ENCODE results near the gene NFE2L2.
"Not testable (repeated sequence)": the region's sequence is repeated elsewhere in the genome, so short reads cannot be mapped to it uniquely, and the experiment has no call there.

The NFE2L2 gene

DNA sequence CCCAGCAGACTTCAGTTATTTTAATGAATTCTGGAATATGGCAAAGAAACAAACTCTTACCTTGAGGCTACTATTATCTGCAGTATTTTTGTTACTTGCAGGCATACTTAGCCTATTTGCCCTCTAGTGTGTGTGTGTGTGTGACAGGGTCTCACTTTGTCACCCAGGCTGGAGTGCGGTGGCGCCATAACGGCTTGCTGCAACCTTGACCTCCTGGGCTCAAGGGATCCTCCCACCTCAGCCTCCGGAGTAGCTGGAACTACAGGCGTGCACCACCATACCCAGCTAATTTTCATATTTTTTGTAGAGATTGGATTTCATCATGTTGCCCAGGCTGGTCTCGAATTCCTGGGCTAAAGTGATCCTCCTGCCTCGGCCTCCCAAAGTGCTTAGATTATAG, 64.1 kb downstream of the NFE2L2 start:
- DNase-seq (ENCODE audit: low read depth in 1 of 2, low spot score in 1 of 2): not testable (repeated sequence)

DNA sequence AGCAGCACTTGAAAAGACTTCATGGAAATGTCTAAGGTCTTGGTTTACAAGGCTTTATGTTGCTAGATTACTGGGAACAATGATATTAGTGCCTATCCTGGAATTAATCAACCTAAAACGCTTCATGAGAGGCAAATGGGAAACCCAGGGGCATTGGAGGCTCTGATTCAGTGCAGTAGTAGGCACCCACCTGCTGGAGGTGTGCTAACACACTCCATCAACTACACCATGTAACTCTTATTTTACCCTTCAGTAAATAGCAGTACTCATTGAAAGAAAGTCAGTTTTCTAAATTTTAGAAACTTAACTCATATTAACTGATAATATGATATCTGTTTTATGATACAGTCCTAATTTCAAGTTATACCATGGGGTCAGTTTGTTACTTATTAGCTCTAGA, 69.3 kb downstream of the NFE2L2 start:
- no peak for DNase-seq (ENCODE audit: low read depth in 1 of 2, low spot score in 1 of 2)

GRCh38 chr2:177193240-177193639, 71.3 kb downstream of the NFE2L2 start:
- DNase-seq (ENCODE audit: low read depth in 1 of 2, low spot score in 1 of 2): no peak

DNA sequence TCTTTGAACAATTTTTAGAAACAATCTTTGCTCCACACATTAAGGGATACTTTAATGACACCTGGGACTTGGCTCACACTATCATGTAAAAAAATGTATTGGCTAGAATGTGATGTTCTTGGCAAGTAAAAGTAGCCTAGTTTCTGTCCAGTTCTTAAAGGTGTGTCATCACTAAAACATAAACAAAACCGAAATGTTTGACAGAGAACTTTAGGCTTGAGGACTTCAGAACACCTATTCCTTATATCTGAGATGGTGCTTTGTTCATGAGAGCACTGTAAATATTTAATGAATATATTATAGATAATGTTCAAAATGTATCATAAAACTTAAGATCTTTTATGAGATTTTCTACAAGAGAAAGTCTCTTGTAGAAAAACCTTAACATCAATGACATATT, 71.7 kb downstream of the NFE2L2 start:
- DNase-seq (ENCODE audit: low read depth in 1 of 2, low spot score in 1 of 2): no peak

DNA sequence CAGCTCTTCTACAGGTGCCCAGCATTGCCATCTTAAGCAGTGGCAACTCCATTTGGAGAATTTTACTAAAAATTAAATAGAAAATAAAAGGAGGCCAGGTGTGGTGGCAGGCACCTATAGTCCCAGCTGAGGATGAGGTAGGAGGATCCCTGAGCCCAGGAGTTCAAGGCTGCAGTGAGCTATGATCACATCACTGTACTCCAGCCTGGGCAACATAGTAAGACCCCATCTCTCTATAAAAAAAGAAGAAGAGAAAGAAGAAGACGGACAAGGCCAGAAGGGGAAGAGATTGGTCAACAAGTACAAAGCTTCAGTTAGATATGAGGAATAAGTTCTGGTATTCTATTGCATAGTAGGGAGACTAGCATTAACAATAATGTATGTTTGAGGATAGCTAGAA, 73.6 kb downstream of the NFE2L2 start:
- DNase-seq (ENCODE audit: low read depth in 1 of 2, low spot score in 1 of 2): no peak

GRCh38 chr2:177188482-177189469, 75.8 kb downstream of the NFE2L2 start:
- DNase-seq (ENCODE audit: low read depth in 1 of 2, low spot score in 1 of 2): no peak

DNA sequence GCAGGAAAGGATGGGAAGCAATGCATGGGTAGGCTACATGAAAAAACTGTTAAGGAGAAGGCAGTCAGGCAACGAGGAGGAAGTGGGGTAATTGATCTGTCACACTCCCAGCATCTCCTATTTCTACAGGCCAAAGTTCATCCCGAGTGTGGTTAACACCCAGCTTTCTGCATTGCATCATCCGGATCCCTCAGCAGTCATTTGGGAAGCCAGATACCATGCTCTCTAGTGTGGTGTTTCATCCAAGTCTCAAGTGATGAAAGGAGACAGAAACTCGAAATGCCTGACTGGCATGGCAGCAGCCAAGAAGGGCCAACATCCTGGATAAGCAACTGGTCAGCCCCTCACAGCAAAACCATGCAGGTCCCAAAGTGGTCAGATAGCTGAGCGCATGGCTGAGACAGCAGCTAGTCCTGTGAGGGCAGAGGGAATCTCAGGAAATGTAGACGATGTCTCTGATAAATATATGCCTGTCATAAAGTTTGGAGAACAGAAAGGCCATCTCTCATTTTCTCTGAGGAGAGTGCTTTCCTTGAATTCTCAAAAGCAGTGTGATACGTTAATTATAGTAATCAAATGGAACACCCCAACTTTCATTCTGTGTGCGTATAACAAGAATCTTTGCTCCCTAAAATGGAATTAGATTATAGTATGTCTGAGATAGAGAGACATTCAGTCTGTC, 76.8 kb downstream of the NFE2L2 start:
- no peak for DNase-seq (ENCODE audit: low read depth in 1 of 2, low spot score in 1 of 2)

- not testable (repeated sequence) for DNase-seq (ENCODE audit: low read depth in 1 of 2, low spot score in 1 of 2)
These were observed 78.5 kb downstream of the NFE2L2 start for GRCh38 chr2:177186038-177186437.

GRCh38 chr2:177184606-177185005, 79.9 kb downstream of the NFE2L2 start:
- no peak for DNase-seq (ENCODE audit: low read depth in 1 of 2, low spot score in 1 of 2)

DNA sequence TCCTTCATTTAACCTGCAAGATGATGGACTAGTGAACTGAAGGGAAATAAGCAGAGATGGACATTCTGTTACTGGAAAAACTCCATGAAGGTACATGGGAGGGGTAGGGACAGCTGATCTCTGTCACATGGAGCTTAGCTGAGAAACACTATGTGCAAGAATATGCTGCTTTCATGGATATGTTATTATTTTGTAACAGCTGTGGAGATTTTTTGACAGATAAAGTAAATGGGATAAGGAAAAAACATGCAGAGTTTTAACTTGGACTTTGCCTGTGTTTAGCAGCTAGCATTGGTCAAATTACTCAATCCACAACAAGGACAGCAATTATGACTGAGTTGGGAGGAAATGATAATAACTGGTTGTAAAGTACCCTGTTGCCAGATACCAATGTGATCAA, 80.7 kb downstream of the NFE2L2 start:
- DNase-seq (ENCODE audit: low read depth in 1 of 2, low spot score in 1 of 2): no peak

Data from activated CD4-positive, alpha-beta T cell treated with anti-CD3 and anti-CD28 coated beads, Interleukin-2, amount 50 U/mL, for 24 hours (primary cell).